Activated CD8-positive, alpha-beta memory T cell treated with anti-CD3 and anti-CD28 coated beads for 24 hours (primary cell): Measurements from ENCODE around the gene SLC35F6.
A peak's percentile ranks its signal among the peaks of the same experiment; 100 is the strongest.
"Not testable (repeated sequence)": the region's sequence is repeated elsewhere in the genome, so short reads cannot be mapped to it uniquely, and the experiment has no call there.

ENCODE experiments used
- DNase-seq: peaks from one replicate; pipeline ENCODE4 v3.0.0-alpha.2; 2020

SLC35F6 gene

GRCh38 chr2:26758790-26759321 is 5.2 kb upstream of the SLC35F6 start:
- no peak for DNase-seq

GRCh38 chr2:26759845-26760244 is 4.2 kb upstream of the SLC35F6 start:
- no peak for DNase-seq

DNA sequence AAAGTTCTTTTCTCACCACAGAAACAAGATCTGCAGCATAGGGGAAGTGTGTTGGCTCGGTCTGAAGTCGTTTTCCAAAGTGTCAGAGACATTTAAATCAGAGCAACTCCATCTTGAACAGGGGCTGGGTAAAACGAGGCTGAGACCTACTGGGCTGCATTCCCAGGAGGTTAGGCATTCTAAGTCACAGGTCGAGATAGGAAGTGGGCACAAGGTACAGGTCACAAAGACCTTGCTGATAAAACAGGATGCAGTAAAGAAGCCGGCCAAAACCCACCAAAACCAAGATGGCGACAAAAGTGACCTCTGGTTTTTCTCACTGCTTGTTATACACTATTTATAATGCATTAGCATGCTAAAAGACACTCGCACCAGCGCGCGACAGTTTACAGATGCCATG is 3.1 kb upstream of the SLC35F6 start:
- DNase-seq, result not testable (repeated sequence)

- no peak for DNase-seq
Measured at GRCh38 chr2:26763019-26763418, 1.1 kb upstream of the SLC35F6 start.

DNA sequence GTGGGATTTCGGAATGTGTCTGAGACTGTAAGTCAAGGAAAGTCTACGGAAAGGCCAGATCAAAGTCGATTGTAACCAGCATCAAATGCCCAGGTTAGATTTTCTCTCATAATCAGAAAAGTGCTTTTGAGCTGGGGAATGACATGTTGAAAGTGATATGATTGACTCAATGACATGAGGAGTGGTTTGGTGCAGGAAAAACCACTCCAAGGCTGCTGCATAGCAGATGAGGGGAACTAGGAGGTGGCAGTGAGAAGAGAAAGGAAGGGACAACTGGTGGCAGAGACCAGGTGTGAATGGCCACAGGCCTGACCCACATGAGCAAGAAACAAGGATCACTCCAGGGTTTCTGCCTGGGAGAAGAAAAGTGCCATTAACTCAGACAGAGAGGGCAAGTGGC is 822 bp downstream of the SLC35F6 start:
- no peak for DNase-seq

DNA sequence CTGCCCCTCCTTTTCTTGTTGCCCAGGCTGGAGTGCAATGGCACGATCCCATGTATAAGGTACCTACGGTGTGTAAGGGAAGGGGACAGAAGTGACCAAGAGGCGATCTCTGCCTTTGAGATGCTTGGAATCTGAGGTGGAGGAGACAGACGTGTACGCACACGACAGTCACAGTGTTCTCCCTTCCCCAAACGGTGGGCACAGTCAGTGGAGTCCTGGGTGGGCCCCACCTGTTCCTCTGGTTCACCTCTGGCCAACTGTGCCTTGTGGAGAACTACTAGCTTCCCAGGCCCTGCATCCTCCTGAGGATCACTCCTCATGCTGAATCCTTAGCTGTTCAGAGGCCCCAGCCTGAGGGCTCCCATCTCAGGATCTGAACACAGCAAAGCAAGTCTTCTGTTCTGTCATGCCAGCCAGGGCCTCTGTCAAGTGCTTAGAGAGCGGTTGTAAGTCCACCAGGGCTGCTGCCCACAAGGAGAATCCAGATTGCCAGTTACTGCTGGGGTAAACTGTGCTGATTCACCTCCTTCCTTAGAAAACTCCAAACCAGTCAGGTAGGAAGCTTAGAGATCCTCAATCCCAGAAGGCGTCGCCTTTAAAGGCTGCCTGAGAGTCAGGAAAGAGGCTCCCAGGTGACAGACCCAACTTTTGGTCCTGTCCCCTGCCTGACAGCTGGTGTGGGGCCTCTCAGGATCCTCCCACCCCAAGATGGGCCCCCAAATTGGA is 1.6 kb downstream of the SLC35F6 start:
- no peak for DNase-seq

- DNase-seq, result no peak
Measured at GRCh38 chr2:26767129-26767528, 3.0 kb downstream of the SLC35F6 start.

DNA sequence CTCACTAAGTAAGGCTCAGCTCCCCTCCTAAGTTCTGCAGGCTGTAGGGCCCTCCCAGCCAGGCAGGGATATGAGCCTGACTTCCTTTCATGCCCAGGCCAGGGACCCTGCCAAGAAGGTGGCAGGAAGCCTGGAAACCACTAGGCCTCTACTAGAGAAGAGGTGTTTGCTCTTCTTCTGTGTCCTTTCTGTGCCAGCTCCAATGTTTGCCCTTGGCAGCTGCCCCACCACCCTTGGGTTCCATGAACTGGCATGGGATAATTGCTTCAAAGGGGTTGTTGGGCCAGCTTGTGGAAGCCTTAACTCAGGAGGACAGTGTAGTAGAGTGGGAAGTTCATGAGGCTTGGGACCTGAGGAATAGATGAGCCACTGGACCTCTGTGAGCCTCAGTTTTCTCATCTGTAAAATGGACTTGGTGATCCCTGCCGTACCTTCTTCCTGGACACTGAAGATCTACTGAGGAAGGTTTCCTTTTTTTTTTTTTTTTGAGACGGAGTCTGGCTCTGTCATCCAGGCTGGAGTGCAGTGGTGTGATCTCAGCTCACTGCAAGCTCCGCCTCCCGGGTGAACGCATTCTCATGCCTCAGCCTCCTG is 3.9 kb downstream of the SLC35F6 start:
- DNase-seq, result no peak

DNA sequence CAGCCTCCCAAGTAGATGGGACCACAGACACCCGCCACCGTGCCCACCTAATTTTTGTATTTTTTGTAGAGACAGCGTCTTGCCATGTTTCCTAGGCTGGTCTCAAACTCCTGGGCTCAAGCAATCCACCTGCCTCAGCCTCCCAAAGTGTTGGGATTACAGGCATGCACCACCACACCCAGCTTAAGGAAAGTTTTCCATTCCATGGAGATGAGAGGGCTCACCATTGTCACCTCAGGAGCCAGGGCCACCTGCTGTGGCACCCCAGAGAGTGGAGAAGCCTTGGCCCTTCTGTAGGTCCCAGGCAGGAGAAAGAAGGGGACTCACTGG is 4.6 kb downstream of the SLC35F6 start:
- no peak for DNase-seq

DNA sequence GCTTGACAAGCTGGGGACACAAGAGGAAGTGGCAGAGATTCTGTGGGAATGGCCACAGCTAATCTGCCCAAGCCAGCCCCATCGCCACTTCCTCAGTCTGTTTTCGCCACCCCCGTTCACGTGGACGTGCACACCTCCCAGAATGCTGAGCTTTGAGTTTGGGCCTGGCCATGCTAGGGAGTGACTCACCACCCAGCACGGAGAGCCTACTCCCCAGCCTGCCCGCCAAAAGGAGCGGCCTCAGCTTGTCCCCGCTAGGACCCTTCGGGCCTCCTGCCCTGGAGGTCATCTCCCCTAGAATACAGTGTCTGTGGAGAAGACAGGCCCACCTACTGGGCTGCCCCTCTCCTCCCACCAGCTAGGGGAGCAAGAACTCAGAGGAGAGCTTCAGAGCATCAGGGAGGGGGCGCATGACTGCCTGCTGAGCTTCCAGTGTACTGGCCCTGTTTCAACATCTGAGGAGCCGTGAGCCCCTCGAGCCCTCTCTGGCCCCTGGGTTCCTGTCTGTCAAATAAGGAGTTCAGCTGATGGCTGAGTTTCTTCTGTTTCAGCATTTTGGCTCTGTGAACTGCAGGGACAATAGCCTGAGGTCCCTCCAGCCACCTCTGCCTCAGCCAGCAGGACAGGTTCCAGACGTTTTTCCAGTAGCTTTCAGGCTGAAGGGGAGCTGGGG is 5.1 kb downstream of the SLC35F6 start:
- DNase-seq, result no peak

GRCh38 chr2:26770986-26771586 is 7.0 kb downstream of the SLC35F6 start:
- no peak for DNase-seq

GRCh38 chr2:26772064-26773001 is 8.2 kb downstream of the SLC35F6 start:
- DNase-seq, result no peak

DNA sequence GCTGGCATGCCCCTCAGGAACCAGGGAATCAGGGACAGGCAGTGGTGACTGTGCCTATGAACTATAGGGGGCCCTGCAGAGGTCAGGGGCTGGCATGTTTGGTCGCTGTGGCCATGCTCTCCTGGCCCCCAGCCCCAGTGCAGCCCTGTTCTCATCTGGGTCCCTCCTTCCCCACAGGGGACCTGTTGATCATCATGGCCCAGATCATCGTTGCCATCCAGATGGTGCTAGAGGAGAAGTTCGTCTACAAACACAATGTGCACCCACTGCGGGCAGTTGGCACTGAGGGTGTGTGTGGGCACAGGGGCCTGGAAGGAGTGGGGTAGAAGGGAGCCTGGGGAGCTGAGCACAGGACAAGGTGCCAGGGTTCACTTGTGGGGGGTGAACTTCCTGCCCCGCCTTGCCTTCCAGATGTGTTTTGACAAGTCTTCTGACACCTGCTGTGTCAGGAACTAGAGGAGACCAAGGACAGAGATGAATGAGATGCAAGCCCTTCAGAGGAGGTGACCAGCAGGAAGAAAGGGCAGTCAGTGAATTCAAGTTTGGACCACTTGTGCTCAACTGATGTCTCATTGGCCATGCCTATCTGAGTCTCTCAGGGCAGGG is 12.2 kb downstream of the SLC35F6 start:
- no peak for DNase-seq

DNA sequence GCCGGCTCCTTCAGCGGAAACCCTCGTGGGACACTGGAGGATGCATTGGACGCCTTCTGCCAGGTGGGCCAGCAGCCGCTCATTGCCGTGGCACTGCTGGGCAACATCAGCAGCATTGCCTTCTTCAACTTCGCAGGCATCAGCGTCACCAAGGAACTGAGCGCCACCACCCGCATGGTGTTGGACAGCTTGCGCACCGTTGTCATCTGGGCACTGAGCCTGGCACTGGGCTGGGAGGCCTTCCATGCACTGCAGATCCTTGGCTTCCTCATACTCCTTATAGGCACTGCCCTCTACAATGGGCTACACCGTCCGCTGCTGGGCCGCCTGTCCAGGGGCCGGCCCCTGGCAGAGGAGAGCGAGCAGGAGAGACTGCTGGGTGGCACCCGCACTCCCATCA is 14.0 kb downstream of the SLC35F6 start:
- DNase-seq, result no peak

DNA sequence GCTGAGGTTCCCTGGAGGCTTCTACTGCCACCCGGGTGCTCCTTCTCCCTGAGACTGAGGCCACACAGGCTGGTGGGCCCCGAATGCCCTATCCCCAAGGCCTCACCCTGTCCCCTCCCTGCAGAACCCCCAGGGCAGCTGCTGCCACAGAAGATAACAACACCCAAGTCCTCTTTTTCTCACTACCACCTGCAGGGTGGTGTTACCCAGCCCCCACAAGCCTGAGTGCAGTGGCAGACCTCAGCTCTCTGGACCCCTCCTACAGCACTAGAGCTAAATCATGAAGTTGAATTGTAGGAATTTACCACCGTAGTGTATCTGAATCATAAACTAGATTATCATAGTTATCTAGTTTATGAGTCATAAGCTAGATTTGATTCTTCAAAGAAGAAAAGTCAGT is 14.4 kb downstream of the SLC35F6 start:
- no peak for DNase-seq

DNA sequence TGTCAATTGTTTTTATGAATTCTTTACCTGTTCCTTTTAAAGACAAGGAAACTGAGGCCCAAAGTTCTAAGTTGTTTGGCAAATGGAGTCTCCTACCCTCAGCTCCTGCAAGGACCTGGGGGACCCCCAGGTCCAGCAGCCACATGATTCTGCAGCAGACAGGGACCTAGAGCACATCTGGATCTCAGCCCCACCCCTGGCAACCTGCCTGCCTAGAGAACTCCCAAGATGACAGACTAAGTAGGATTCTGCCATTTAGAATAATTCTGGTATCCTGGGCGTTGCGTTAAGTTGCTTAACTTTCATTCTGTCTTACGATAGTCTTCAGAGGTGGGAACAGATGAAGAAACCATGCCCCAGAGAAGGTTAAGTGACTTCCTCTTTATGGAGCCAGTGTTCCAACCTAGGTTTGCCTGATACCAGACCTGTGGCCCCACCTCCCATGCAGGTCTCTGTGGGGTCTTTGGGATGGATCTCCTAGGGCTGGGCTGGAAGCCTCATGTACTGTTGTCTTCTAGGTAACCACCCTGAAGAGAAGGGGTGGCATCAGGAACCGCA is 16.2 kb downstream of the SLC35F6 start:
- no peak for DNase-seq

GRCh38 chr2:26782876-26783704 is 19.0 kb downstream of the SLC35F6 start:
- no peak for DNase-seq

DNA sequence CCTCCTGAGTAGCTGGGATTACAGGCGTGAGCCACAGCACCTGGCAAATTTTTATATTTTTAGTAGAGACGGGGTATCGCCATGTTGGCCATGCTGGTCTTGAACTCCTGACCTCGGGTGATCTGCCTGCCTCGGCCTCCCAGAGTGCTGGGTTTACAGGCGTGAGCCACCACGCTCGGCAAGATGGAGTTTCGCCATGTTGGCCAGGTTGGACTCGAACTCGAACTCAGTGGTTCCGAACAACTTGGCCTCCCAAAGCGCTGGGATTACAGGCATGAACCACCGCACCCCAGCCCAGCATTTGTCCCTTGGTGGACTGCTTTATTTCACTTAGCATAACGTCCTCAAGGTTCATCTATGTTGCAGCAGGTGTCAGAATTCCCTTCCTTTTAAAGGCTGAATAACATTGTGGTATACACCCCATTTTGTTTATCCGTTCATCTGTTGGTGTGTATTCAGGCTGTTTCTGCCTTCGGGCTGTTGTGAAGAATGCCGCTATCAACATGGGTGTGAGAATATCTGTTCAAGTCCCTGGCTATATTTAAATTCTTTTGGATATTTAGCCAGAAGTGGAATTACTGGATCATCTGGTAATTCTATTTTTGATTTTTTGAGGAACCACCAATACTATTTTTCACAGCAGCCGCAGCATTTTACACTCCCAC is 20.6 kb downstream of the SLC35F6 start:
- no peak for DNase-seq

GRCh38 chr2:26785431-26786206 is 21.5 kb downstream of the SLC35F6 start, which contains the start of gene CENPA:
Gene CENPA, plus strand, starts transcription at chr2:26786056. Its CDS starts 141 bp downstream, at chr2:26786197.
- peak; percentile 95 for DNase-seq
